ENCODE results near the gene COPA. TPM values are rescaled to one million over a fixed set of nuclear protein-coding genes. Genes with fewer than 3 reads are reported as not detected.

The COPA gene
- total RNA-seq, 1 donor = 220 TPM

DNA sequence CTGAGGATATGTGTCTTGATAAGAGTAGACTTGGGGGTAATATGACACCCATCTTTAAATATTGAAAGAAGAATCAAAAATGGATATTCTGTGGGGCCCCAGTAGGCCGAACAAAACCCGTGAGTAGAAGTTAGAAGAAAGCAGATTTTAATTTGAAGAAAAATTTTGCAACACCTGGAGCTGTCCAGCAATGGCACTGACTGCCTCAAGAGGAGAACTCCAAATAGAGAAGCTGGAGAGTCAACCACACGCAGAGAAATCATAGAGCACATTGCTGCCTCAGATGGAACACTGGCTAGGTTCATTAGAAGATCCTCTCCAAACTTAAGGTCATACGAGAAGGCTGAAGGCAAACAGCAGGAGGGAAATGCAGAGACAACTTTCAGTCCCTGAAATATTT is 30.6 kb upstream of the COPA start:
- DNase-seq (ENCODE audit: low read depth) = no peak
- TF ChIP-seq, protein P1, sequence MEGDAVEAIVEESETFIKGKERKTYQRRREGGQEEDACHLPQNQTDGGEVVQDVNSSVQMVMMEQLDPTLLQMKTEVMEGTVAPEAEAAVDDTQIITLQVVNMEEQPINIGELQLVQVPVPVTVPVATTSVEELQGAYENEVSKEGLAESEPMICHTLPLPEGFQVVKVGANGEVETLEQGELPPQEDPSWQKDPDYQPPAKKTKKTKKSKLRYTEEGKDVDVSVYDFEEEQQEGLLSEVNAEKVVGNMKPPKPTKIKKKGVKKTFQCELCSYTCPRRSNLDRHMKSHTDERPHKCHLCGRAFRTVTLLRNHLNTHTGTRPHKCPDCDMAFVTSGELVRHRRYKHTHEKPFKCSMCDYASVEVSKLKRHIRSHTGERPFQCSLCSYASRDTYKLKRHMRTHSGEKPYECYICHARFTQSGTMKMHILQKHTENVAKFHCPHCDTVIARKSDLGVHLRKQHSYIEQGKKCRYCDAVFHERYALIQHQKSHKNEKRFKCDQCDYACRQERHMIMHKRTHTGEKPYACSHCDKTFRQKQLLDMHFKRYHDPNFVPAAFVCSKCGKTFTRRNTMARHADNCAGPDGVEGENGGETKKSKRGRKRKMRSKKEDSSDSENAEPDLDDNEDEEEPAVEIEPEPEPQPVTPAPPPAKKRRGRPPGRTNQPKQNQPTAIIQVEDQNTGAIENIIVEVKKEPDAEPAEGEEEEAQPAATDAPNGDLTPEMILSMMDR (IDR thresholded peaks at IDR 0.05; ENCODE audit: insufficient read depth, low read length) = no peak
- H3K4me3 ChIP-seq (ENCODE audit: low read depth, low read length) = no peak overlapping the region

DNA sequence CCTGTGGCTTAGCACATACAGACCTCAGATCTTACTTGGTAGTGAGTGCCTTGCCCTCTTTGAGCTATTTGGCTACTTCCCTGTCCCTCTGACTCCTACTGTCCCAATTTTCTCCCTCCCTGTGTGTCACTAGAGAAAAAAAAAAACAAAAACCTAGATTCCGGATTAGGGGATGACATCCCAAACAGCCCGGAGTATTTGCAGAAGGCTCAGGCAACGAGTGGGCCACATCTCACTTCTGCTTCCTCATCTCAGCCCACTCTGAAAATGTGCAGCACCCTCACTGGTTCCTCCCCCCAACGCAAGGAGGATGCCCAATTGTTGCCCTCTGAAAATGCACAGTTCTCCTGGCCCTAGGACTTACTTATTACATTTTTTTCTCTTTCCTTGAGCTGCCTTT is 28.7 kb upstream of the COPA start:
- TF ChIP-seq, protein P1 (IDR thresholded peaks at IDR 0.05; ENCODE audit: insufficient read depth, low read length) = no peak
- DNase-seq (ENCODE audit: low read depth) = no peak
- no peak overlapping the region for H3K4me3 ChIP-seq (ENCODE audit: low read depth, low read length)

DNA sequence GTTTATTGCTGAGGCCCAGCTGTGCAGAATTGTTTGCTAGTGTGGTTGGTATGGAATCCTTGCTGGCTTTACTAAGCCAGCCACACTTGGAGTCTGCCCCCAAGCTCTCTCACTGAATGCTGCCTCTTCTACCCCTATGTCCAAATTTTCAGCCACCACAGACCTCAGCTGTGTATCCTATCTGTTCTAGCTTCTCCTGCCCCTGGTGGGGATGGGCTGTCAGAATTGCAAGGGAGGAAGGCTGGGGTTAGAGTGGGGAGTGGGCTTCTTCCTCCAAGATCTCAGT is 28.2 kb upstream of the COPA start:
- TF ChIP-seq, protein P1 (IDR thresholded peaks at IDR 0.05; ENCODE audit: insufficient read depth, low read length) = no peak
- no peak overlapping the region for H3K4me3 ChIP-seq (ENCODE audit: low read depth, low read length)

DNA sequence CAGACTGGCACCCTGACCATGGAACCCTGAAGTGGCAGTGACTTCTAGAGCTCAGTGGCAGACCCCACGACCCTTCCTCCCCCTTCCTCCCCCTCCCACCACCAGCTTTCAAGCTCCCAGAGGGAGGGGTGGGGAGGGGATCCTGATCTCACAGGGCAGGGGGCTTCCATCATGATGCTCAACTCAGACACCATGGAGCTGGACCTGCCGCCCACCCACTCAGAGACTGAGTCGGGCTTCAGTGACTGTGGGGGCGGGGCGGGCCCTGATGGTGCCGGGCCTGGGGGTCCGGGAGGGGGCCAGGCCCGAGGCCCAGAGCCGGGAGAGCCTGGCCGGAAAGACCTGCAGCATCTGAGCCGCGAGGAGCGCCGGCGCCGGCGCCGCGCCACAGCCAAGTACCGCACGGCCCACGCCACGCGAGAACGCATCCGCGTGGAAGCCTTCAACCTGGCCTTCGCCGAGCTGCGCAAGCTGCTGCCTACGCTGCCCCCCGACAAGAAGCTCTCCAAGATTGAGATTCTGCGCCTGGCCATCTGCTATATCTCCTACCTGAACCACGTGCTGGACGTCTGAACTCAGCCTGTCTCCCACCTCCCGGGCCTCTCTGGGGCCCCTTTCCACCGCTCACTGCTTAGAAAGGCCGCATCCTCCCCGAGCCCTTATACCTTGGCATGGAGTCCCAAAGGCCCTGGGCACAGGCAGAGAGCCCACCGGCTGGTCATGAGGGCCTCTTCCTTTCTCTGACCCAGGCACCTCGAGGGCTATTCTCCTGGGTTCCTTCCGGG is 27.7 kb upstream of the COPA start:
- TF ChIP-seq, protein P1 (IDR thresholded peaks at IDR 0.05; ENCODE audit: insufficient read depth, low read length) = no peak
- no peak for DNase-seq (ENCODE audit: low read depth)
- H3K4me3 ChIP-seq (ENCODE audit: low read depth, low read length) = no peak overlapping the region

More for the DNA sequence above, 28.2 kb upstream of the COPA start:
- DNase-seq (ENCODE audit: low read depth) = no peak

DNA sequence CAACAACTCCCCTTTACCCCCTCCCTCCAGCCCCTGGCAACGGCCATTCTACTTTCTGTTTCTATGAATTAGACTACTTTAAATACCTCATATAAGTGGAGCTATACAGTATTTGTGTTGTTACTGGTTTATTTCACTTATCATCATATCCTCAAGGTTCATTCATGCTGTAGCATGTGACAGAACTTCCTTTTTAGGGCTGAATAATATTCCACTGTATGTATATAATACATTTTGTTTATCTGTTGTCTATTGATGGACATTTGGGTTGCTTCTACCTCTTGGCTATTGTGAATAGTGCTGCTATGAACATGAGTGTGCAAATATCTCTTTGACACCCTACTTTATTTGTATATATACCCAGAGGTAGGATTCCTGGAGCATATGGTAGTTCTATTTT is 26.0 kb upstream of the COPA start:
- TF ChIP-seq, protein P1 (IDR thresholded peaks at IDR 0.05; ENCODE audit: insufficient read depth, low read length) = no peak
- no peak overlapping the region for H3K4me3 ChIP-seq (ENCODE audit: low read depth, low read length)
- no peak for DNase-seq (ENCODE audit: low read depth)

DNA sequence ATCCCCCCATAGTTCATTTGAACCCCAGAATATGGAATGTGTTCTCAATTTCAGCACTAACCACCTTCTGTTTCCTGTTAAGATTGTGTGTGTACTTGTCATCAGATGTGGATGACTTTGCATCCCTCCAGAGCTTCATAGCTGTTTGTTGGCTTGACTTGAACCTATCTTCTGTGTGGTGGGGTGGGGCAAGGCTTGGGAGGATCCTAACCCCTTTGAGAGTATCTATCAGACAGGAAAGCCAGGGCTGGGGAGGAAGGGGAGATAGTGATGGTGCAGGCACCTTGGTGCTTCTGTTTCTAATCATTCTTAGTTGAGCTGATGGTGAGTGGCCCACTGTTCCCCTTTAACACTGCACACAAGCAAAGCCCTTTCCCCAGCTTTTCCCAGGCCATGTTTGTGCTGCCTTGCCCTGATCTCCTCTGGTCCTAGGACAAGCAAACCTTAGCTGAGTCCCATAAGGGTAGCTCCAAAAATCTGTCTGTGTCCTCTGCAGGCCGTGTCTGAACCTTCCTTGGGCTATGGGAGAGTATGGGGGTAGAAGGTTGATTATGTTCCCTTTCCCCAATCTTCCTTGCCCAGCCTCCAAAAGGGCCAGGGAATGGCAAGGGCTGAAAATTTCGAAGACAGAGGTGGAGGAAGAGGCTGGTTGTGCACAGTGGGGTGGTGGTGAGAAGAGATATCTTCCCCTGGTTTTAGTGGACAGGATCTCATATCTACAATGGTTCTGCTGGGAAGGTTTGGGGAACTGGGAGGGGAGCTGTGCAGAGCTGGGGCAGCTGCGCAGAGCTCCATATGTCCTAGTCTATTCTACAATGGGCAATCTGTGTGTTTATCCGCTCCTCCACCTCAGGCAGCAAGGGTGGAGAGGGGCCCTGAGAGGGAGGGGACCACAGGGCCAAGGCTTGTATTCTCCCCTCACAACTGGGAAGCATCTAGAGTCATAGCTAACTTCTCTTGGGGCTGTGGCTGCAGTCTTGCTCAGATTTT is 25.2 kb upstream of the COPA start:
- TF ChIP-seq, protein P1 (IDR thresholded peaks at IDR 0.05; ENCODE audit: insufficient read depth, low read length) = no peak
- no peak for DNase-seq (ENCODE audit: low read depth)

More for the DNA sequence above, 25.2 kb upstream of the COPA start:
- no peak overlapping the region for H3K4me3 ChIP-seq (ENCODE audit: low read depth, low read length)
